Right atrium auricular region (tissue), 2 donors: ENCODE data around the gene CALR. TPM values are rescaled to one million over a fixed set of nuclear protein-coding genes. Genes with fewer than 3 reads are reported as not detected.

ENCODE experiments used
- DNase-seq: peaks from one replicate; pipeline ENCODE4 v3.0.0-alpha.2; 2019; ENCODE audit warnings: low spot score
- H3K27ac ChIP-seq, 2 donors: fragments of 200-600 bp; sonication (generic); 1 replicate in 1 of 2; 2 replicates in 1 of 2; pipeline ENCODE4 v1.5.1; 2016 to 2019
- H3K27me3 ChIP-seq, 2 donors: fragments of 200-600 bp; sonication (generic); one replicate each; pipeline versions ENCODE4 v1.5.1 to v1.6.0; 2017 to 2019
- H3K36me3 ChIP-seq: fragments of 200-600 bp; sonication (generic); one replicate; pipeline ENCODE4 v1.5.1; 2016
- H3K4me1 ChIP-seq, 2 donors: fragments of 200-600 bp; sonication (generic); one replicate each; pipeline versions ENCODE4 v1.5.1 to v1.6.0; 2017 to 2019
- H3K4me3 ChIP-seq, 2 donors: fragments of 200-600 bp; sonication (generic); 1 replicate in 1 of 2; 2 replicates in 1 of 2; pipeline ENCODE4 v1.5.1; 2017 to 2019; ENCODE audit warnings: mild to moderate bottlenecking in 1 of 2, moderate library complexity in 1 of 2
- H3K9me3 ChIP-seq, 2 donors: fragments of 200-600 bp; sonication (generic); one replicate each; pipeline ENCODE4 v1.5.1; 2019
- CTCF ChIP-seq, 2 donors: fragments of 200-600 bp; sonication (generic); IDR thresholded peaks; one replicate each; pipeline ENCODE4 v1.5.1; 2019; ENCODE audit warnings: antibody characterized with exemption in 2 of 2
- total RNA-seq, 2 donors: library from RNA; depleted of rRNA; stranded (reverse); fragments of >200 nt; gene quantifications; one replicate each; pipeline ENCODE4 v1.1.0, GENCODE V29; 2016

CALR gene
- total RNA-seq, 2 donors from 2014 or later: 285 to 289 TPM

GRCh38 chr19:12967907-12968306, 29.5 kb downstream of the CALR start:
- no peak overlapping the region for H3K4me3 ChIP-seq
- H3K27ac ChIP-seq: no peak overlapping the region
- TF ChIP-seq CTCF (IDR thresholded peaks at IDR 0.05): no peak
- DNase-seq: no peak
- H3K36me3 ChIP-seq: no peaks in the 10 kb centered on the region
- H3K27me3 ChIP-seq: no peaks in the 10 kb centered on the region
- H3K9me3 ChIP-seq: no peaks in the 10 kb centered on the region
- H3K4me1 ChIP-seq: peaks cover 0 to 10% of the 10 kb centered on the region in 2 donors

GRCh38 chr19:12969292-12969988, 31.0 kb downstream of the CALR start, which contains the start of gene DAND5:
TSS of gene DAND5 (plus strand) at chr19:12969576. CDS start at chr19:12969661, 85 bp downstream.
- no peak within 1 kb of the TSS for H3K4me3 ChIP-seq
- H3K36me3 ChIP-seq: no peaks in the 10 kb centered on the region
- peak within 1 kb of the TSS; percentile 78 to 84 for H3K27ac ChIP-seq
- H3K9me3 ChIP-seq: no peaks in the 10 kb centered on the region
- H3K27me3 ChIP-seq: no peaks in the 10 kb centered on the region
- H3K4me1 ChIP-seq: peaks cover 0 to 10% of the 10 kb centered on the region in 2 donors
- no peak for TF ChIP-seq CTCF (IDR thresholded peaks at IDR 0.05)
- no peak for DNase-seq

GRCh38 chr19:12970070-12970820, 31.8 kb downstream of the CALR start:
- H3K4me1 ChIP-seq: peaks cover 0 to 13% of the 10 kb centered on the region in 2 donors
- no peaks in the 10 kb centered on the region for H3K9me3 ChIP-seq
- DNase-seq: no peak
- no peaks in the 10 kb centered on the region for H3K27me3 ChIP-seq
- peak overlapping the region; percentile 78 to 84 for H3K27ac ChIP-seq
- no peaks in the 10 kb centered on the region for H3K36me3 ChIP-seq
- TF ChIP-seq CTCF (IDR thresholded peaks at IDR 0.05): no peak
- no peak overlapping the region for H3K4me3 ChIP-seq

GRCh38 chr19:12973236-12973635, 34.8 kb downstream of the CALR start:
- Histone ChIP-seq H3K27me3 (no peaks in the 10 kb centered on the region), H3K9me3 (no peaks in the 10 kb centered on the region)
- no peak for TF ChIP-seq CTCF (IDR thresholded peaks at IDR 0.05)

GRCh38 chr19:12974301-12975220, 36.2 kb downstream of the CALR start:
- DNase-seq: no peak
- no peaks in the 10 kb centered on the region for H3K9me3 ChIP-seq
- TF ChIP-seq CTCF (IDR thresholded peaks at IDR 0.05): no peak
- H3K27ac ChIP-seq: no peak overlapping the region
- H3K4me3 ChIP-seq: no peak overlapping the region
- H3K4me1 ChIP-seq: peaks cover 0 to 12% of the 10 kb centered on the region in 2 donors
- H3K36me3 ChIP-seq: no peaks in the 10 kb centered on the region
- H3K27me3 ChIP-seq: no peaks in the 10 kb centered on the region

More at GRCh38 chr19:12973236-12973635, 34.8 kb downstream of the CALR start:
- Histone ChIP-seq H3K27ac (no peak overlapping the region), H3K4me1 (peaks cover 0 to 12% of the 10 kb centered on the region in 2 donors), H3K4me3 (no peak overlapping the region), H3K36me3 (no peaks in the 10 kb centered on the region)
- DNase-seq: no peak
